ENCODE results near the gene SORL1.
"Not testable (repeated sequence)": the region's sequence is repeated elsewhere in the genome, so short reads cannot be mapped to it uniquely, and the experiment has no call there.

SORL1 gene

DNA sequence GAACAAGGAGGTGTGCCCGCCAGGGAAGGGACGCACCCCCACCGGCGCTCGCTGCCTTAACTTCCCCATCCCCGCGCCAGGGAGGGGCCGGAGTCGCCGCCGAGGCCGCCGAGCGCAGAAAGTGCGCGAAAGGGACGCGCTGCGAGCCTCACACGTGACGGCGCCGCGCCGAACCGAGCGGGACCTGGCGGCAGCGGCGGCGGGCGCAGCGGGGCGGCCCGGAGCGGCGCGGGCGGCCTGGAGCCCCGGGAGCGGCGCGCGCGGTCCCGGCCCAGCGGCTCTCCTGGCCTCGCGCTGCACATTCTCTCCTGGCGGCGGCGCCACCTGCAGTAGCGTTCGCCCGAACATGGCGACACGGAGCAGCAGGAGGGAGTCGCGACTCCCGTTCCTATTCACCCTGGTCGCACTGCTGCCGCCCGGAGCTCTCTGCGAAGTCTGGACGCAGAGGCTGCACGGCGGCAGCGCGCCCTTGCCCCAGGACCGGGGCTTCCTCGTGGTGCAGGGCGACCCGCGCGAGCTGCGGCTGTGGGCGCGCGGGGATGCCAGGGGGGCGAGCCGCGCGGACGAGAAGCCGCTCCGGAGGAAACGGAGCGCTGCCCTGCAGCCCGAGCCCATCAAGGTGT is at the start of gene SORL1:
TSS of gene SORL1 (plus strand) at position 329 of the 623 bp plus-strand sequence. CDS start at position 347, 18 bp downstream.
- DNase-seq = no peak

- no peak for DNase-seq
Observed at GRCh38 chr11:121405646-121406045, 46.5 kb upstream of the SORL1 start.

DNA sequence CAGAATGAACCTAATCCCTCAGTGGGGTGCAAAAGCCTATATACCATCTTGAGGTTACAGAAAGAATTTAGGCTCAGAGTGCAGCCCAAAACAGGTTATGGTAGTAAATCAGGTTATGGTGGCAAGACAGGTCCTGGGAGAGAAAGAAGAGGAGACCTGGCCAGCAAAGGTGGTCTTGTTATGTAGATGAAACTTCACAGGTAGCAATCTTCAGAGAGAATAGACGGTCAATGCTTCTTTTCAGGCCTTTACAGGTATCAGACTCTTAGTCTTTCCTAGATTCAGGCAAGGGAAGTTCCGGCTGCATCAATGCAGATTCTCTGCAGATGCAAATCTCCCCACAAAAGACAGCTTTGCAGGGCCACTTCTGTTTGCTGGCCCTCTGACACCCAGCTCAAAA is 45.8 kb upstream of the SORL1 start:
- DNase-seq = no peak

DNA sequence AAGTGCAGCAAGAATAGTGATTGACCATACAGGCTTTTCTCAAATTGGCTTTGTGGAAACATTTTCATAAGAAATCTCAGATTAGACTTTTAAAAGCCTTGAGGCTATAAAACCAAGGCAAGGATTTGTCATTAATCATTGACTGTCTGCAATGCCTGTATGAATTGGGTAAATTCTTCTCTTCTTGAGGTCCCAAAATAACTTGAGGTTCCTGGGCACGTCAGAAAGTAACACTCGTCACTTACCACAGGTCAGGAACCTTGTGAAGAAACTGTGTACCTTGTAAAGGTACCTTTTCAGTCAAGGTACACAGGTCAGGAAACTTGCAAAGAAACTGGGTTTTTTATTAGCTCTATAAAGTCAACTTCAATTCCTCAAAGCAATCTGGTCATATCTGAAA is 43.3 kb upstream of the SORL1 start:
- DNase-seq = no peak

- not testable (repeated sequence) for DNase-seq
Observed at GRCh38 chr11:121410041-121410440, 42.1 kb upstream of the SORL1 start.

DNA sequence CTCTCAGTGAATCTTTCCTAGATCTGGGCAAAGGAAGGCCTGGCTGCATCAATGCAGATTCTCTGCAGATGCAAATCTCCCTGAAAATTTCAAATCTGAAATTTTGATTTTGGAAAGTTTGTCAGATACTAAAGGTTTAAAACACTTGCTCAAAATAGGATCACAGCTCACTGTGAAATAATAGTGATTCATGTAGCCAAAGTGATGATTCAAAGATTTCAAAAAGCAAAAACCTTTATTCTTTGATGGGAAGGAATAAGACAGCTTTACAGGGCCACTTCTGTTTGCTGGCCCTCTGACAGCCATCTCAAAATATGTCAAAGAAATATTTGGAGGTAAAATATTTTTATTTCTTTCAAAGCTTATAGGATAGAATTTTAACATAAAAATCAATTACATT is 40.8 kb upstream of the SORL1 start:
- DNase-seq = not testable (repeated sequence)

- no peak for DNase-seq
Observed at GRCh38 chr11:121412000-121412587, 40.0 kb upstream of the SORL1 start.

- DNase-seq = no peak
Observed at GRCh38 chr11:121412711-121413415, 39.3 kb upstream of the SORL1 start.

GRCh38 chr11:121414141-121414913 is 37.8 kb upstream of the SORL1 start:
- no peak for DNase-seq

- DNase-seq = no peak
Observed at GRCh38 chr11:121415856-121416255, 36.3 kb upstream of the SORL1 start.

- no peak for DNase-seq
Observed at GRCh38 chr11:121417055-121417551, 35.0 kb upstream of the SORL1 start.

GRCh38 chr11:121417607-121418006 is 34.5 kb upstream of the SORL1 start:
- no peak for DNase-seq

GRCh38 chr11:121418625-121419114 is 33.4 kb upstream of the SORL1 start:
- DNase-seq = no peak

DNA sequence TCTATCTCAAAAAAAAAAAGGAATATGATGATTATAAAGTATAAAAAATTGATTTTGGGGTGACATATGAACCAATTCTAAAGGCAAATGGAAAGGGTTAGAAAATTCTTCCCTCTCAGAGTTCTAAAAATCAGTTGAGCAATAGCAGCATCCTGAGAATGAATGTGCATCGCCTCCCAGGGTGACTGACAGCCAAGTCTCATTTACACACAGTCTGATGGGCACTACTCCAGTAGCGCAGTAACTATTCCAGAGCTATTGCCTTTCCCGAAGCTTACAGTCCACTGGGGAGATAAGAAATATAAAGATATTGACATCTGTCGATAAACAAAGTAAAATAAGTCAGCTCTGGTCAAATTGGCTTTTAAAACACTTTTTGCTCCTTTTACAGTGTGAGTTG is 32.3 kb upstream of the SORL1 start:
- no peak for DNase-seq

GRCh38 chr11:121420398-121420797 is 31.7 kb upstream of the SORL1 start:
- DNase-seq = no peak

- DNase-seq = no peak
Observed at GRCh38 chr11:121421149-121421901, 30.8 kb upstream of the SORL1 start.

GRCh38 chr11:121422675-121423074 is 29.4 kb upstream of the SORL1 start:
- no peak for DNase-seq

- DNase-seq = no peak
Observed at GRCh38 chr11:121425828-121426227, 26.3 kb upstream of the SORL1 start.

- no peak for DNase-seq
Observed at GRCh38 chr11:121426476-121427399, 25.4 kb upstream of the SORL1 start.

DNA sequence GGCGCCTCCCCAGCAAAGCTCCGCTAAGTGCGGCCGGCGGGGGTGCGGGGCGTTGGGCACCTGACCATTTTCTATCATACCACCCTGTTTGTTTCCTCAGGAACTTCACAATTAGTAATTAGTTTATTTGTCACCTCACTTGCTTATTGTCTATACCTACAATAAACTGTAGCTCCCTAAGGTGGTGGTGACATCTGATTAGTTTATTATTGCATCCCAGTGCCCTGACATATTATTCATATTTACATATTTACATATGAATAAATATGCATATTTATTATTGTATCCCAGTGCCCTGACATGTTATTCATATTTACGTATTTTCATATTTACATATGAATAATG is 24.7 kb upstream of the SORL1 start:
- DNase-seq = no peak

GRCh38 chr11:121429556-121429955 is 22.6 kb upstream of the SORL1 start:
- no peak for DNase-seq
